Inferior parietal cortex (tissue), 1 donor: Measurements from ENCODE around the gene KLF2.
"Not testable (repeated sequence)": the region's sequence is repeated elsewhere in the genome, so short reads cannot be mapped to it uniquely, and the experiment has no call there.

Source experiments
- DNase-seq: peaks from one replicate; pipeline ENCODE4 v3.0.0-alpha.2; 2016; ENCODE audit errors: extremely low spot score

Gene KLF2

DNA sequence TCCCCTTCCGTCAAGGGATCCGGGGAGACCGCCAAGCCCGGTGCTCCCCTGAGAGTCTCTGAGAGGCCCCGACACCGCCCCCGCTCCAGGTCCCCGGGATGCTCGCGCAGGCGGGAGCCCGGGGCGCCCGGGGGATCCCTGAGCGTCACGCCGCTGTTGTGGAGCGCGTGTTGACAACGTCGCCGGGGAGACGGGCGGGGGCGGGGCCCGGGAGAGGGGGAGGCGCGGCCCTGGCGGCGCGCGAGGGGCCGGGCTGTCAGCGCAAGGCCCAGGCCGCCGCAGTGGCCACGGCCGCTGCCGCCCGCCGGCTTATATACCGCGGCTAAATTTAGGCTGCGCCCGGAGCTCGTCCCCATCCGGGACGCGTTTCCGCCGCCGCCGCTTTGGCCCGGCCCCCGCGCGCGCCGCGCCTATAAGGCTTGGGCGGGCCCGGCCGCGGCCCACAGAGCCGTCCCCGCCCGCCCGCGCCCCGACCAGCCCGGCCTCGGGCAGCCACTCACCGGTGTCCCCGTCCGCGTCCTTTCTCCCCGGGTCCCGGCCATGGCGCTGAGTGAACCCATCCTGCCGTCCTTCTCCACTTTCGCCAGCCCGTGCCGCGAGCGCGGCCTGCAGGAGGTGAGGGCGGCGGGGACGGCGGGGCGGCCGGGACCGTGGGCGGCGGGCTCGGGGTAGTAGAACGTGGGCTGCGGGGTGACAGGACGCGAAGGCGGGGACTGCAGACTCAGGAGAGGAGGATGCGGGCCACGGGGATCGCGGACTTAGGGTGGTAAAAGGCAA is at the start of gene KLF2:
TSS of gene KLF2 (plus strand) at position 443 of the 777 bp plus-strand sequence. CDS start at position 541, 98 bp downstream.
- DNase-seq, result peak; percentile 44

DNA sequence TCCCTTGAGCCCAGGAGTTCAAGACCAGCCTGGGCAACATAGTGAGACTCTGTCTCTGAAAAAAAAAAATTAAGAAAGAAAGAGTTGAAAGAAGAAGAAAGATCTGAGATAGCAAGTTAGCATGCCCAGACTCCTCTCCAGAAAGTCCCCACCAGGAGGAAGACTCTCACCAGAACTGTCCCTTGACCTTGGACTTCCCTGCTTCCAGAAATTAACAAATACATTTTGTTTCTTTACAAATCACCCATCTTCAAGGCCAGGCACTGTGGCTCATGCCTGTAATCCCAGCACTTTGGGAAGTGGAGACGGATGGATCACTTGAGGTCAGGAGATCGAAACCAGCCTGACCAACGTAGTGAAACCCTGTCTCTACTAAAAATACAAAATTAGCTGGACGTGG is 44.3 kb upstream of the KLF2 start:
- DNase-seq, result no peak

DNA sequence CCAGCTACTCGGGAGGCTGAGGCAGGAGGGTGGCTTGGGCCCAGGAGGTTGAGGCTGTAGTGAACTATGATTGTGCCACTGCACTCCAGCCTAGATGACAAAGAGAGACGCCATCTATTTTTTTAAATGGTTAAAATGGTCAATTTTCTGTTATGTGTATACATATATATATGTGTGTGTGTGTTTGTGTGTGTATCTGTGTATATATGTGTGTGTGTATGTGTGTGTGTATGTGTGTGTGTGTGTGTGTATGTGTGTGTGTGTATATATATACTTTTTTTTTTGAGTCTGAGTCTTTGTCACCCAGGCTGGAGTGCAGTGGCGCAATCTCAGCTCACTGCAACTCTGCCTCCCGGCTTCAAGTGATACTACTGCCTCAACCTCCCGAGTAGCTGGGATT is 42.9 kb upstream of the KLF2 start:
- no peak for DNase-seq

DNA sequence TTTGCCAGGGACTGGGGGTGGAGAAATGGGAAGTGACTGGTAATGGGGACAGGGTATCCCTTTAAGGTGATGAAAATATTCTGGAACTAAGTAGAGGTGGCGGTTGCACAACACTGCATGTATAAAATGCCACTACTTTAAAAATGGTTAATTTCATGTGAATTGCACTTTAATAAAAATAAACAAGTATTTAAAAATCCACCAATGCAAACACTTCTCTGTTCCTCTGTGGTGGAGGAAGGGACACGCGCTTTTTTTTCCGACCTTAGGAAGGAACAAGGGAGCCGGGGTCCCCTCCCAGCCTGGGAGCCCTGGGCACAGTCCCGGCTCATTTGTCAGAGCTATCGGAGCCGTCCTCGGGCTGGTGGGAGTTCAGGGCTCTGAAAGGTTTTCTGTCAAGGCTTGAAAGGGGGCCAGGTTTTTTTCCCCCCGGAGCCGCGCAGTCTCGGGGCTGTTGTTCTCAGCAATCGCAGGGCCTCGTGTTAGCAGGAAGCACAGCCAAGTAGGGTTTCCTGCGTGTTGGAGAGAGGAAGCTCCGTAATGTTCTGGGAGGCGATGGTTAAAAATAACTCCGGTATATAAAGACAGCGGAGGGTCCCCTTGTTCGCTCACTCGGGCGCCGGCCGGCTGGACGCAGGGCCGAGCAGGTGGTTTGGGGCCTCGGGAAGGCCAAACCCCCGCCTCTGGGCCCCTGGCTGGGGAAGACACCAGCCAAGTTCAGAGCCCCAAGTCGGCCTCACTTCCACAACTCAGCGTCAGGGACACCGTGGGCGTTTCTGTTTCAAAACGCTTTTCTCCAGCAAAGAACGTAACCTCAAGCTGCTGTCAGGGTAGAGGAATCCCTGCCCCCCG is 41.2 kb upstream of the KLF2 start:
- DNase-seq, result peak; percentile 68

DNA sequence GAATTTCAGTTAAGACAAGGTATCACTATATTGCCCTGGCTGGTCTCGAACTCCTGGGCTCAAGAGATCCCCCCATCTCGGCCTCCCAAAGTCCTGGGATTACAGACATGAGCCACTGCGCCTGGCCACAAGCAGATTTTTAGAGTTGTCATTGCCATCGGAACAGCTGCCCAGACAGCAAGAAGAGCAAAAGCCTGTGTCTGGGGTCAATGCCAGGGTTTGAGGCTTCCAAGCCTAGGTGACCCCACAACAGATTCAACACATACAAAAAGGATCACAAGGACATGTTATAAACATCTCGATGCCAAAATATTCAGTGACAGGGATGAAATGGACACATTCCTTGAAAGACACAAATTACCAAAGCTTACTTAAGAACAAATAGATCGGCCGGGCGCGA is 40.1 kb upstream of the KLF2 start:
- no peak for DNase-seq

DNA sequence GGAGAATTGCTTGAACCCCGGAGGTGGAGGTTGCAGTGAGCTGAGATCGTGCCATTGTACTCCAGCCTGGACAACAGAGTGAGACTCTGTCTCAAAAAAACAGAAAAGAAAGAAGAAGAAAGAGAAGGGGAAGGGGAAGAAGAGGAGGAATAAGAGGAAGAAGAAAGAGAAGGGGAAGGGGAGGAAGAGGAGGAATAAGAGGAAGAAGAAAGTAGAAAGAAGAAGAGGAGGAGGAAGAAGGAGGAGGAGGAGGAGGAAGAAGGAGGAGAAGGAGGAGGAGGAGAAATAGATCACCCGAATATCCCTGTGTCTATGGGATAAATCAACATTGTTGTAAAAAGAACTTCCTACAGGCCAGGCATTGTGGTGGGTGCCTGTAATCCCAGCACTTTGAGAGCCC is 39.5 kb upstream of the KLF2 start:
- DNase-seq, result not testable (repeated sequence)

DNA sequence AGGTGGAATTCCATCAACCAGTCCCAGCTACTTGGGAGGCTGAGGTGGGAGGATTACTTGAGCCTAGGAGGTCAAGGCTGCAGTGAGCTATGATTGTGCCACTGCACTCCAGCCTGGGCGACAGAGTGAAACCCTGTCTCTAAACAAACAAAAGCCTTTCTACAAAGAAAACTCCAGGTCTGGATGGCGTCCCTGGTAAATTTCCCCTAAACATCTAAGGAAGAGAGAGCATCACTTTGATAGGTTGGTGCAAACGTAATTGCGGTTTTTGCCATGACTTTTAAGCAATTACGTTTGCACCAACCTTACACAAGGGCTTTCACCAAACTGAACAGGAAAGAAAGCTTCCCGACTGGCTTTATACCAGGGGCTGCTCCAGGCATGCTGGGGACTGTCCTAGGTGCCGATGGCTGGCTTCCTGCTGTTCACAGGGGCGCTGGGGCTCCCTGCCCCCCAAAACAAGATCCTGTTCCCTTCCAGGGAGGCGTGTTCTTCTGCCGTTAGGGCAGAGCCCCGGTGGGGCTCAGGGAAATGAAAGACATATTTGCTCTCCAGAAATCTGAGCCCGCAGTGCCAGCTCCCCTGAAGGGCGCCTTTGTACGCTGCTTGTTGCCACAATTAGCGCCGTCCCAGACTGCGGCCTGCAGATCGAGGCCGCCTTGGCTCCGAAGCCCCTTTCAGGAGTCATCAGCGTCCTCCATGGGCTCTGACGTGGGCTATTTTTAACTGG is 38.7 kb upstream of the KLF2 start:
- peak; percentile 13 for DNase-seq

DNA sequence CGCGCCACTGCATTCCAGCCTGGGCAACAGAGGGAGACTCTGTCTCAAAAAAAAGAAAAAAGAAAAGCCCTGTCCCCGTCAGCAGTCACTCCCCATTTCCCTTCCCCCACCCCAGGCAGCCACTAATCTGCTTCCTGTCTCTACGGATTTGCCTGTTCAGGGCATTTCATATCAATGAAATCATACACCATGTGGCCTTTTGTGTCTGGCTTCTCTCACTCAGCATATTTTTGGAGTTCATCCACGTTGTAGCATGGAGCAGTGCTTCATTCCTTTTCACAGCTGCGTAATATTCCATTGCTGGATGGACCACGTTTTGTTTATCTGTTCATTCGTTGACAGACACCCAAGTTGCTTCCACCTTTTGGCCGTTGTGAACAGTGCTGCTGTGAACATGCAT is 36.1 kb upstream of the KLF2 start:
- DNase-seq, result no peak

DNA sequence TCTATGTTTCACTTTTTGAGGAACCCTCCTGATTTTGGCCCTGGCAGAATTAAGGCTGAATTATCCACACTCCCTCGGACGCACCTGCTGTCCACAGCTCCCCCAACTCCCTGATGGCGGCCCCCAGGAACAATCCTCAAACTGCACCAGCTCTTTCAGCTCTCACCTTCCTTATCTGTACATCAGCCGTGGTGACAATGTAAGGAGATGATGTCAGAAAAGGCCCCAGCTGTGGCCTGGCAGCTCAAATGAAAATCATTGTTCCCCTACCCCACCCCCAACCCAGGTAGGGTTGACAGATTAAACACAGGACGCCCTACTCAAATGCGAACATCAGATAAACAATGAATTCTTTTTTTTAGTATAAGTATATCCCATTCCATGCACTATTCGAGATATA is 35.0 kb upstream of the KLF2 start:
- no peak for DNase-seq

DNA sequence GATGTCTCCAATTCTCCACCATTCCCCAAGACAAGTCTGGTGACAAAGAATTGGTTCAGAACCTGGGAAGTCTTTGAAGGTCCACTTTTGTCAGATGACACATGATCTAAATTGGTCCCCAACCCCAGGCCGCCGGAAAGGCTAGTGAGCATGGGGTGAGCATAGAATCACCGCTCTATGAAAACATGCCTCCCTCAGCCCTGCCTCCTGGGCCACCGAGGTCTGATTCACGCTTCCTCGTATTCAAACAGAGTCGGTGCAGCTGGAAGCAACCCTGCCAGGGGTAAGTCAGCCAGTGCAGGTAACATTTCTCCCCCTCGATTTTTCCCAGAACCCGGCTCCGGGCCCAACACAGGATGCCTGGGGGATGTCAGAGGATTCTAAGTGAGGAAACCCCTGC is 33.9 kb upstream of the KLF2 start:
- DNase-seq, result no peak

DNA sequence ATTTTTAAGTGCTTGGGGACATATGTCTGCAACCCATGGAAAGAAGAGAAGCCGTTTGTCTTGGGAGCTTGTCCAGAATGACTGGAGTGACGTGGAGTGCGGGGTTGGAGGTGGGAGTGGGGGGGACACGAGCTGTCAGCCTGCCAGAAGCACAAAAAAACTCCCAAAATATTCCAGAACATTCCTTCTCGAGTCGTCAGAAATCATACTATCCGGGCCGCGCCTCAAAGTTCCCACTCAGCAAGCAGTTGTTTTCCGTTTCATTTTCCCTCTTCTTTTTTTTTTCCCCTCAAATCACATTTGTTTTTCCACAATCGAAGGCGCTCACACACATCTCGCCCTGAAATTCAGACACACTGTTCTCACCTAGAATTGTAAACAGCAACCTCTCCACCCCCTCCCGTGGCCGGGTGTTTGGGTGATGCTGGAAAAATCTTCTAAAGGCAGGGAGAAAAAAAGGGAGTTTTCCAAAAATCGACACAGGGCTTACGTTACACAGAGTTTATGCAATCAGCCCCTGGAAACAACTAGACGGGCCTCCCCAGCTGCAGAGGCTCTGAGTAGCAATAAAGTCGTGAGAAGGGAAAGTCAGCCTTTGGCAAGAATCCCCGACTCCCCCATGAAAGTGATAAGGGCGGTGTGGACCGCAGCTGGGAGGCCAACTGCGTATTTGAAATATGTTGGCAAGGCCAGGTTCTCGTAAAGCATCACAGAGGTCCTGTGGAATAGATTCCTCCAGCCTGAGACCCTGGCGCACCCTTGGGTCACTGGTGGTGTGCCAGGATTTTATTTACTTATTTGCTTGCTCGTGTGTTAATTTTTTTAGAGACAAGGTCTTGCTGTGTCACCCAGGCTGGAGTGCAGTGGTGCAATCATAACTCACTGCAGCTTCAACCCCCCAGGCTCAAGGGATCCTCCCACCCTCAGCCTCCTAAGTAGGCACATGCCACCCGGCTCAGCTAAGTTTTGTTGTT is 31.2 kb upstream of the KLF2 start:
- peak; percentile 7 for DNase-seq

DNA sequence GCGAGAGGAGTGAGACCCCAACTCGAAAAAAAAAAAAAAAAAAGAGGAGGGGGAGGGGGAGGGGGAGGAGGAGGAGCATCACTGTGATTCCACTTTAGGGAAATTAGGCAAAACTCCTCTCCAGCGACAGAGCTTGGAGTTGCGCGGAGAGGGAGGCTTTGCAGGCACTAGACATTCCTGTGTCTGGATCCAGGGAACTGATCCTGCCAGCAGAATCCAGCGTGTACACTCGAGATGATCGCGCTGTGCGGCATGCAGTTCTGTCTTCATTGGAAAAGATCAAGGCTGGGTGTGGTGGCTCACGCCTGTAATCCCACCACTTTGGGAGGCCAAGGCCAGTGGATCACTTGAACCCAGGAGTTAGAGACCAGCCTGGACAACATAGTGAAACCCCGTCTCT is 29.6 kb upstream of the KLF2 start:
- DNase-seq, result no peak

DNA sequence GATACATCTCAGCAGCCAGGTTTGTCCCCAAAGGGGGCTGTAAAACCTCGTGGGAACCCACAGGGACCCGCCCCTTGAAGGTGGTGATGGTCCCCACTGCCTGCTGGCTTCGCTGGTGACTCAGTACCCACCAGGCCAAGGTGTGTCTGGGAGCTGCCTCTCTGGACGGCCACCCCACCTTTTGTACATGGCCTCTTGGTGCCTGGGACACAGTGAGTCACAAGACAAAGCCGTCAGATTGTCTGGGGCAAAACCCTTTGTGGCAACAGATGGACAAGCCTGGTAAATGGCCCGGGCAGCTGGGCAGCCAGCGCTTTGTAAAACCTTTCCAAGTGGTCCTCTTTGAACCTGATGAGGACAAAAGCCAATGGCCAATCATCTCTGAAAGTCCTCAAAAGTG is 27.9 kb upstream of the KLF2 start:
- no peak for DNase-seq

DNA sequence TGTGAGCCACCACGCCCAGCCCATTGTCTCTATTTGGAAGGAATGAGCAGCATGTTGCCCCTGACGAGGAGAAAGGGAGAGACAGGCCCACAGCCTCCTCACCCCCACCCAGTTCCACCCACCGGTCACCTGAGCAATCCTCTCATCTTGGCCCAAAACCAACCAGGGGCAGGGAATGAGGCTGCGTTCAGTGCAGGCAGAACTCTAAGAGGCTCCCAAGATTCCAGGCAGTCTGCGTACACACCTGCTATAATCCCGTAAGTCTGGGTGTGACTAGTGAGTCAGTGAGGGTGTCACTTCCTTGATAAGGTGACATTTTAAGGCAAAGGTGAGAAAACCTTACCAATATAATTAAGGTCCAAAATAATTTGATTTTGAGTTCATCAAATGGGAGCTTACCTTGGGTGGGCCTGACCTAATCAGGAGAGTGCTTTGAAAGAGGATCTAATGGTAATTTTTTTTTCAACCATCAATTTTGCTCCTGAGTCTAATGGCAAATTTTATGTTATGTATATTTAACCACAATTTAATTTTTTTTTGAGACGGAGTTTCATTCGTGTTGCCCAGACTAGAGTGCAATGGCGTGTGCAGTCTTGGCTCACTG is 26.9 kb upstream of the KLF2 start:
- DNase-seq, result no peak

DNA sequence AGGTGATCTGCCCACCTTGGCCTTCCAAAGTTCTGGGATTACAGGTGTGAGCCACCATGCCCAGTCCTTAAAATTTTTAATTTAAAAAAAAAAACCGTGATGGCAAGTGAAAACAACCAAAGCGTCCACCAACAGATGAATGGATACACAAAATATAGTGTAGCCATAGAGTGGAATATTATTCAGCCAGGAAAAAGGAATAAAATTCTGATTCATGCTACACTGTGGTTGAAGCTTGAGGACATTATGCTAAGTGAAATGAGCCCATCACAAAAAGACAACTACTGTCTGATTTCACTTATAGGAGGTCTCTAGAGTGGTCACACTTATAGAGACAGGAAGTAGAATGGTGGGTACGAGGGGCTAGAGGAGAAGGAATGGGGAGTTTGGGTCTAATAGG is 26.3 kb upstream of the KLF2 start:
- DNase-seq, result no peak

DNA sequence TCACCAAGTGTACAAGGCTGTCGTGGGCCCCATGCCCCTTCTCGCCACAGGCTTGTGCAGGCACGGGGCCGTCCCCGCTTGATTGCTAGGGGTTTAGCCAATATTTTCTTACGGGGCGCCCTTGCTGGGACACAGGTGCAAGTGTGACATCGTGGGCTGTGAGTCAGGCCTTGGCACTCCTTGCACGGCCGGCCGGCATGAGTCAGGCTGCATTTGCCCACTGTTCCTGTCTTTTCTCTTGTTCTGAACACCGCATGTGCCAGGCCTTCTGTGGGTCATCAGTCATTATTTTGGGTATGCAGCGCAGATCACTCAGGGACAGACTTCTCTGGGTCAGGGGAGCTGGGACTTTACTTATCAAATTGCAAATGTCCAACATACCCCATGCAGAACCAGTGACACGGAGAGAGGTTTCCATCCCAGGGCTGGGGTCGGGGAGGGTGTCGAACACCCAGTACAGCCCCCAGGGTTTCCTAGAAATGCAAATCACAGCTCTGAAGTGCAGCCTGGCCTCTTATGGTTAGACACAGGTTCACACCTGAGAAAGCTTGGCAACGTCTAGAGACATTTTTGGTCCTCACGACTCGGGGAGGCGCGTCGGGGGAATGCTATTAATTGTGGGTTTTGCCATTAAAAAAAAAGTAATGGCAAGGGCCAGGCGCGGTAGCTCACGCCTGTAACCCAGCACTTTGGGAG is 22.5 kb upstream of the KLF2 start:
- DNase-seq, result no peak

DNA sequence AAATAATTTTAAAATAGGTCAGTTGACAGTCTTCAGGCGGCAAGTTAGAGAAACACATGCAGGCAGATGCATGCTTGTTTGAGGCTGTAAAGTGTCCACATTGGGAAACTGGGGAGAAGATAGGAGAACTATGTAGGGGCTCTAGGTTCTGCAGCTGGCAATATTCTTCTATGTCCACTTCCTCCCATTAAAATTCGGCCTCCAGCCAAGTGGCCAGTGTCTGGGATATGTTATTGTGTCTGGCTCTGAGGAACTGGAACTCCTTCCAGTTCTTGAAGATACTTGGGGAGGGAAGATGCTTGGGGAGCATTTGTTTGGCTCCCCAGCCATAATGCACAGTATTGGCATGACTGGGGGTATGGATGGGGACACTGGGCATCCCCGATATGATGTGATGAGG is 20.9 kb upstream of the KLF2 start:
- no peak for DNase-seq

DNA sequence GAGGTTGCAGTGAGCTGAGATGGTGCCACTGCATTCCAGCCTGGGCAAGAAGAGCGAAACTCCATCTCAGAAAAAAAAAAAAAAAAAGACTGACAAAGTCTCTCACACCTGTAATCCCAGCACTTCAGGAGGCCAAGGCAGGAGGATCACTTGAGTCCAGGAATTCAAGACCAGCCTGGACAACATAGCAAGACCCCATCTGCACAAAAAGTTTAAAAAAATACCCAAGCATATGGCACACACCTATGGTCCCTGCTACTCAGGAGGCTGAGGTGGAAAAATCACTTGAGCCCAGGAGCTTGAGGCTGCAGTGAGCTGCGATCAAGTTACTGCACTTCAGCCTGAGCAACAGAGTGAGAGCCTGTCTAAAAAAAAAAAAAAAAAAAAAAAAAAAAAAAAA is 20.1 kb upstream of the KLF2 start:
- DNase-seq, result not testable (repeated sequence)

DNA sequence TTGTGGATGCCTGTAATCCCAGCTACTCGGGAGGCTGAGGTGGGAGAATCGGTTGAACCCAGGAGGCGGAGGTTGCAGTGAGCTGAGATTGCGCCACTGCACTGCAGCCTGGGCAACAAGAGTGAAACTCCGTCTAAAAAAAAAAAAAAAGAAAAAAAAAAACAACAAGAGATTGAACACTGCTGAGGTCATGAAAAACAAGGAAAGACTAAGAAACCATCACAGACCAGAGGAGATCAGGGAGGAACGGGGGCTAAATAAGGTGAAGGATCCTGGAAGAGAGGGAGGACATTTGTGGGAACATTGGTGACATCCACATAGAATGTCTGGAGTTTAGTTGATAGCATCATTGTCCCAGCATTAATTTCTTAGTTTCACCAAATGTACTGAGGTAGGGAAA is 19.6 kb upstream of the KLF2 start:
- not testable (repeated sequence) for DNase-seq

DNA sequence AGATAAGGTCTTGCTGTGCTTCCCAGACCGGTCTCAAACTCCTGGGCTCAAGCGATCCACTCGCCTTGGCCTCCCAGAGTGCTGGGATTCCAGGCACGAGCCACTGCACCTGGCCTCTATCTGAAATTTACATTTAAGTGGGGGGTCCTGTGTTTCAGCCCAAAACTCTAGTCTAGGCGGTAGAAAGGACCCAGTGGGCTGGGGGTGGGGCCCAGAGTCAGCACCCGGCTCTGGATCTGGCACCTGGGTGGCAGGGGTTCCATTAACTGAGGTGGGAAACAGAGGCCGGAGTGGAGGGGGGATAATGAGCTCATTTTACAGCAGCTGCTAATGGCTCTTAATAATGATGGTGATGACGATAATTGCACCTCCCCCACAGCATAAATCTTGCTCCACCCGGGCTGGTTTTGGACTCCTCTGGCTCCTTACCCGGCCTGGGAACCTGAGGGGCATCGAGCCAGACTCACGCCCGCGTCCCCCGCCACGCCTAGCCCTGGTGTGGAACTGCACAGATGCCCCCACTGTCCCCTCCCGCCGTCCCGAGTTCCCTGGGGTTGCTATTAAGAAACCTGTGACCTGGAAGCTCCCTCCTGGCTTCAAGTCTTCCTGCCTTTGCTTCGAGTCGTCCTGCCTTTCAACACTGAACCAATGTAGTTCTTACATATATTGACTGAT is 17.8 kb upstream of the KLF2 start:
- no peak for DNase-seq
